H9 (cell line): ENCODE data around the gene NRBF2. TPM values are rescaled to one million over a fixed set of nuclear protein-coding genes. Genes with fewer than 3 reads are reported as not detected.

ENCODE experiments used
- DNase-seq: peaks from one replicate; pipeline ENCODE4 v3.0.0-alpha.2; 2017
- H2AFZ ChIP-seq: one replicate; pipeline ENCODE4 v1.6.1; 2013; ENCODE audit warnings: mild to moderate bottlenecking, low read length, control low read depth, moderate library complexity
- H2AK5ac ChIP-seq: 2 replicates; pipeline ENCODE4 v1.6.1; 2013; ENCODE audit warnings: low read length, control low read depth, mixed read lengths; ENCODE audit not compliant: insufficient read length
- H2BK120ac ChIP-seq: one replicate; pipeline ENCODE4 v1.6.1; 2013; ENCODE audit warnings: low read depth, mild to moderate bottlenecking, low read length, control low read depth, inconsistent platforms; ENCODE audit not compliant: poor library complexity, severe bottlenecking
- H2BK12ac ChIP-seq: 2 replicates; pipeline ENCODE4 v1.6.1; 2013; ENCODE audit warnings: low read length, control low read depth, mixed read lengths, low read depth; ENCODE audit not compliant: insufficient read length
- H2BK15ac ChIP-seq: 2 replicates; pipeline ENCODE4 v1.6.1; 2013; ENCODE audit warnings: low read depth, low read length, control low read depth
- H2BK20ac ChIP-seq: one replicate; pipeline ENCODE4 v1.6.1; 2013; ENCODE audit warnings: low read depth, mild to moderate bottlenecking, low read length, control low read depth, inconsistent platforms; ENCODE audit not compliant: poor library complexity, severe bottlenecking
- H2BK5ac ChIP-seq: 2 replicates; pipeline ENCODE4 v1.6.1; 2013; ENCODE audit warnings: low read length, control low read depth, mixed read lengths; ENCODE audit not compliant: insufficient read length
- H3K14ac ChIP-seq: 2 replicates; pipeline ENCODE4 v1.6.1; 2013; ENCODE audit warnings: low read length, control low read depth; ENCODE audit not compliant: insufficient read depth
- H3K18ac ChIP-seq: 2 replicates; pipeline ENCODE4 v1.6.1; 2013; ENCODE audit warnings: low read depth, mild to moderate bottlenecking, mixed read lengths, low read length, control low read depth; ENCODE audit not compliant: insufficient read length
- H3K23ac ChIP-seq: 2 replicates; pipeline ENCODE4 v1.6.1; 2013; ENCODE audit warnings: low read length, control low read depth, mixed read lengths, low read depth; ENCODE audit not compliant: insufficient read length
- H3K23me2 ChIP-seq: 2 replicates; pipeline ENCODE4 v1.6.1; 2013; ENCODE audit warnings: low read depth, mild to moderate bottlenecking, mixed read lengths, low read length, control low read depth; ENCODE audit not compliant: insufficient read length, poor library complexity, severe bottlenecking
- H3K27ac ChIP-seq: 2 replicates; pipeline ENCODE4 v1.5.1; 2013; ENCODE audit warnings: low read length, control low read depth, mixed read lengths, low read depth; ENCODE audit not compliant: insufficient read length
- H3K27me3 ChIP-seq: 2 replicates; pipeline ENCODE4 v1.6.1; 2013; ENCODE audit warnings: low read length, control low read depth, inconsistent platforms; ENCODE audit not compliant: insufficient read depth
- H3K4ac ChIP-seq: 2 replicates; pipeline ENCODE4 v1.6.1; 2013; ENCODE audit warnings: low read depth, mild to moderate bottlenecking, control low read depth, inconsistent platforms, low read length, moderate library complexity
- H3K4me1 ChIP-seq: 2 replicates; pipeline ENCODE4 v1.6.1; 2013; ENCODE audit warnings: low read length, control low read depth, inconsistent platforms; ENCODE audit not compliant: insufficient read depth
- H3K4me2 ChIP-seq: 2 replicates; pipeline ENCODE4 v1.6.1; 2013; ENCODE audit warnings: low read length, control low read depth, mixed read lengths; ENCODE audit not compliant: insufficient read length, insufficient read depth
- H3K56ac ChIP-seq: 2 replicates; pipeline ENCODE4 v1.6.1; 2013; ENCODE audit warnings: low read depth, mild to moderate bottlenecking, mixed read lengths, low read length, control low read depth; ENCODE audit not compliant: insufficient read length
- H3K79me1 ChIP-seq: 2 replicates; pipeline ENCODE4 v1.6.1; 2013; ENCODE audit warnings: low read depth, mild to moderate bottlenecking, moderate library complexity, low read length, control low read depth, inconsistent platforms; ENCODE audit not compliant: insufficient read depth, poor library complexity, severe bottlenecking
- H3K79me2 ChIP-seq: 2 replicates; pipeline ENCODE4 v1.6.1; 2013; ENCODE audit warnings: low read length, control low read depth, inconsistent platforms; ENCODE audit not compliant: insufficient read depth
- H3K9ac ChIP-seq: 2 replicates; pipeline ENCODE4 v1.6.1; 2013; ENCODE audit warnings: low read length, control low read depth, mixed read lengths; ENCODE audit not compliant: insufficient read length; ENCODE audit errors: extremely low read depth
- H3K9me3 ChIP-seq: one replicate; pipeline ENCODE4 v1.6.1; 2013; ENCODE audit warnings: low read depth, low read length, inconsistent platforms; ENCODE audit not compliant: control insufficient read depth
- H3T11ph ChIP-seq: one replicate; pipeline ENCODE4 v1.6.1; 2013; ENCODE audit warnings: mild to moderate bottlenecking, low read length, control low read depth, inconsistent platforms
- H4K20me1 ChIP-seq: one replicate; pipeline ENCODE4 v1.6.1; 2013; ENCODE audit not compliant: control insufficient read depth, insufficient read length, insufficient read depth
- H4K5ac ChIP-seq: 2 replicates; pipeline ENCODE4 v1.6.1; 2013; ENCODE audit warnings: low read depth, mild to moderate bottlenecking, mixed read lengths, low read length, control low read depth; ENCODE audit not compliant: insufficient read length
- H4K8ac ChIP-seq: replicated peaks from 2 replicates; pipeline ENCODE4 v1.6.1; 2013; ENCODE audit warnings: low read length, control low read depth, mixed read lengths, low read depth; ENCODE audit not compliant: insufficient read length
- H4K91ac ChIP-seq: 2 replicates; pipeline ENCODE4 v1.6.1; 2013; ENCODE audit warnings: low read depth, mild to moderate bottlenecking, moderate library complexity, mixed read lengths, low read length, control low read depth; ENCODE audit not compliant: insufficient read length
- H3K27ac Mint-ChIP-seq, 3 experiments: 2 replicates in 2 of 3; 3 replicates in 1 of 3; pipeline ENCODE4 v1.8.0; 2020 to 2021; ENCODE audit warnings: mixed read lengths in 3 of 3, mild to moderate bottlenecking in 1 of 3, moderate library complexity in 1 of 3
- H3K27me3 Mint-ChIP-seq: 2 replicates; pipeline ENCODE4 v1.8.0; 2021; ENCODE audit warnings: low read depth, mild to moderate bottlenecking, moderate library complexity, mixed read lengths
- H3K36me3 Mint-ChIP-seq, 3 experiments: 2 replicates in 2 of 3; 3 replicates in 1 of 3; pipeline ENCODE4 v1.8.0; 2020 to 2021; ENCODE audit warnings: low read depth in 3 of 3, mixed read lengths in 3 of 3; ENCODE audit not compliant: insufficient read depth in 1 of 3
- H3K4me1 Mint-ChIP-seq, 2 experiments: 2 replicates each; pipeline ENCODE4 v1.8.0; 2020; ENCODE audit warnings: mixed read lengths in 2 of 2
- H3K4me3 Mint-ChIP-seq, 2 experiments: 2 replicates in 1 of 2; 3 replicates in 1 of 2; pipeline ENCODE4 v1.8.0; 2020 to 2021; ENCODE audit warnings: mild to moderate bottlenecking in 2 of 2, mixed read lengths in 2 of 2, moderate library complexity in 1 of 2
- H3K9me3 Mint-ChIP-seq, 2 experiments: 2 replicates in 1 of 2; 3 replicates in 1 of 2; pipeline ENCODE4 v1.8.0; 2020; ENCODE audit warnings: mild to moderate bottlenecking in 2 of 2, mixed read lengths in 2 of 2, moderate library complexity in 1 of 2
- CTCF ChIP-seq: fragments of 200-600 bp; sonication (generic); conservative IDR thresholded peaks from 3 replicates; pipeline ENCODE4 v1.8.0; 2021; ENCODE audit warnings: antibody characterized with exemption, mild to moderate bottlenecking
- WGBS: extraction: QIAGEN DNeasy Blood & Tissue Kit; methylation state at CpG from one replicate; pipeline ENCODE4 v1.1.7; 2013; ENCODE audit warnings: missing lambda C conversion rate, low lambda C conversion rate, mixed read lengths; ENCODE audit not compliant: insufficient read length; ENCODE audit errors: extremely low coverage; 5-methylcytosine and 5-hydroxymethylcytosine counted together
- total RNA-seq: library from RNA; stranded (reverse); gene quantifications from 2 replicates; pipeline ENCODE4 v1.2.1, GENCODE V29; 2021

NRBF2 gene
- total RNA-seq, 1 experiment from 2014 or later: 30.1 TPM

GRCh38 chr10:63140077-63140476 is 6.9 kb downstream of the NRBF2 start:
- H3K23ac ChIP-seq: no peak overlapping the region
- no peaks in the 10 kb centered on the region for H3K9me3 ChIP-seq
- no peak overlapping the region for H3K4ac ChIP-seq
- no peaks in the 10 kb centered on the region for H3K4me1 ChIP-seq
- H2BK120ac ChIP-seq: no peak overlapping the region
- Mint-ChIP-seq H3K4me1 (peaks cover 4 to 5% of the 10 kb centered on the region in 2 experiments; a peak in 3 of 4 replicates), H3K4me3 (no peak overlapping the region), H3K36me3 (peaks cover 0 to 6% (median 4%) of the 10 kb centered on the region in 3 experiments; a peak in 3 of 7 replicates), H3K9me3 (no peaks in the 10 kb centered on the region), H3K27me3 (no peaks in the 10 kb centered on the region), H3K27ac (no peak overlapping the region; a peak in 2 of 7 replicates)
- H3K23me2 ChIP-seq: no peaks in the 10 kb centered on the region
- H3K4me2 ChIP-seq: no peak overlapping the region
- H4K20me1 ChIP-seq: no peaks in the 10 kb centered on the region
- H3K27ac ChIP-seq: no peak overlapping the region
- TF ChIP-seq CTCF: no peak
- H3K18ac ChIP-seq: no peak overlapping the region
- H3K79me1 ChIP-seq: peaks cover 3% of the 10 kb centered on the region
- H3K79me2 ChIP-seq: peaks cover 24% of the 10 kb centered on the region
- WGBS: no CpG with 5 or more reads among the region's 3 CpGs
- no peak overlapping the region for H4K8ac ChIP-seq
- H3K27me3 ChIP-seq: no peaks in the 10 kb centered on the region
- no peak overlapping the region for H2BK5ac ChIP-seq
- no peak overlapping the region for H2BK15ac ChIP-seq
- H3T11ph ChIP-seq: no peak overlapping the region
- no peak overlapping the region for H2BK20ac ChIP-seq
- H2AFZ ChIP-seq: no peak overlapping the region
- H2AK5ac ChIP-seq: no peak overlapping the region
- H3K14ac ChIP-seq: no peak overlapping the region
- H3K9ac ChIP-seq: no peak overlapping the region
- no peak for DNase-seq
- no peak overlapping the region for H2BK12ac ChIP-seq
- H3K56ac ChIP-seq: no peak overlapping the region
- no peak overlapping the region for H4K5ac ChIP-seq
- H4K91ac ChIP-seq: no peak overlapping the region
